Sigmoid colon (tissue), 4 donors: Measurements from ENCODE around the gene GDPD5.

Experiments
- POLR2A ChIP-seq, 2 donors: fragments of 450-650 bp; IDR thresholded peaks; one replicate each; pipeline ENCODE4 v1.6.1; 2016; ENCODE audit warnings: antibody characterized with exemption in 2 of 2, mild to moderate bottlenecking in 2 of 2, moderate library complexity in 2 of 2
- POLR2AphosphoS5 ChIP-seq, 4 donors: sonication (generic); formaldehyde crosslinking; IDR thresholded peaks; one replicate each; pipeline ENCODE4 v1.6.1; 2017; ENCODE audit warnings: antibody characterized with exemption in 4 of 4
- TF ChIP-seq, protein P1 (sequence below), 4 experiments: fragments of 450-650 bp in 3 of 4; fragments of 200-600 bp in 1 of 4; IDR thresholded peaks; one replicate each; pipeline ENCODE4 v1.5.1; 2016 to 2019; ENCODE audit warnings: antibody characterized with exemption in 4 of 4, mild to moderate bottlenecking in 3 of 4, moderate library complexity in 2 of 4

DNA sequence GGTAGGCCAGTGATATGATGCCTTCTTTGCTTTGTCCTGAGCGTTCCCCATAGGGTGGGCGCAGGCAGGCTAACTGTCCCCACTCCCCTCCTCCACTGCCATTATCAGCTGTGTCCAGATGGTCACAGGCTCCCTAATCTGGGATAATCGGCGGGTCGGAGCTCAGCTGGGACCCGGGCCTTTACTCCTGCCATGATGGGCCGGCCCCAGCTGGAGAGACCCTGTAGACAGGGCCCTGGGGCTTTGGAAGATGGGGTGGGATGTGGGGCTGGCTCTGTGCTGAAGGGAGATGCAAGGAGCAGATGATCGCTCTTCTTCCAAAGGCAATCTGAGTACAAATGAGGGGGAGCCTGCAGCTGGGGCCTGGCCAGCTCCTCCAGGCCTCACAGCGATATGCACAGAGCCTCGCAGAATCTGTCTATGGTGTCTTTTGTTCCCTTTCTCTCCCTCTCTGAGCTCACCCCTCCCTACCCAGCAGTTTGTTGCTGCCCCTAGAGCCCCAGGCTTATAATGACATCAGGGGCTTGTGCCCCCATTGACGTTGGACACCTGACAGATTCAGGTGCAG, 104.6 kb downstream of the GDPD5 start:
- TF ChIP-seq, protein P1, sequence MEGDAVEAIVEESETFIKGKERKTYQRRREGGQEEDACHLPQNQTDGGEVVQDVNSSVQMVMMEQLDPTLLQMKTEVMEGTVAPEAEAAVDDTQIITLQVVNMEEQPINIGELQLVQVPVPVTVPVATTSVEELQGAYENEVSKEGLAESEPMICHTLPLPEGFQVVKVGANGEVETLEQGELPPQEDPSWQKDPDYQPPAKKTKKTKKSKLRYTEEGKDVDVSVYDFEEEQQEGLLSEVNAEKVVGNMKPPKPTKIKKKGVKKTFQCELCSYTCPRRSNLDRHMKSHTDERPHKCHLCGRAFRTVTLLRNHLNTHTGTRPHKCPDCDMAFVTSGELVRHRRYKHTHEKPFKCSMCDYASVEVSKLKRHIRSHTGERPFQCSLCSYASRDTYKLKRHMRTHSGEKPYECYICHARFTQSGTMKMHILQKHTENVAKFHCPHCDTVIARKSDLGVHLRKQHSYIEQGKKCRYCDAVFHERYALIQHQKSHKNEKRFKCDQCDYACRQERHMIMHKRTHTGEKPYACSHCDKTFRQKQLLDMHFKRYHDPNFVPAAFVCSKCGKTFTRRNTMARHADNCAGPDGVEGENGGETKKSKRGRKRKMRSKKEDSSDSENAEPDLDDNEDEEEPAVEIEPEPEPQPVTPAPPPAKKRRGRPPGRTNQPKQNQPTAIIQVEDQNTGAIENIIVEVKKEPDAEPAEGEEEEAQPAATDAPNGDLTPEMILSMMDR (IDR thresholded peaks at IDR 0.05): no peak
- no peak for TF ChIP-seq POLR2AphosphoS5 (IDR thresholded peaks at IDR 0.05)
- no peak for TF ChIP-seq POLR2A (IDR thresholded peaks at IDR 0.05)
